Activated CD4-positive, alpha-beta memory T cell treated with anti-CD3 and anti-CD28 coated beads for 36 hours (primary cell): ENCODE measurements around the gene NDE1. TPM values are rescaled to one million over a fixed set of nuclear protein-coding genes. Genes with fewer than 3 reads are reported as not detected.
A peak's percentile ranks its signal among the peaks of the same experiment; 100 is the strongest.

Experiments
- CTCF ChIA-PET: fragments of 350-600 bp; sonication (Branson Sonifier 250); formaldehyde crosslinking; loops from one replicate; lab custom pipeline; 2021; ENCODE audit warnings: antibody characterized with exemption, inconsistent platforms; lab: Charles Lee
- POLR2A ChIA-PET: fragments of 350-600 bp; sonication (Branson Sonifier 250); formaldehyde crosslinking; loops from one replicate; lab custom pipeline; 2021; ENCODE audit warnings: antibody characterized with exemption; lab: Charles Lee
- DNase-seq: peaks from one replicate; pipeline ENCODE4 v3.0.0-alpha.2; 2020
- H3K27ac Mint-ChIP-seq: one replicate; pipeline ENCODE4 v1.8.0; 2021; ENCODE audit warnings: mixed read lengths
- H3K27me3 Mint-ChIP-seq: one replicate; pipeline ENCODE4 v1.8.0; 2021; ENCODE audit warnings: mixed read lengths
- H3K36me3 Mint-ChIP-seq: one replicate; pipeline ENCODE4 v1.8.0; 2021; ENCODE audit warnings: mixed read lengths
- H3K4me1 Mint-ChIP-seq: one replicate; pipeline ENCODE4 v1.8.0; 2021; ENCODE audit warnings: low read depth, mixed read lengths
- H3K4me3 Mint-ChIP-seq: one replicate; pipeline ENCODE4 v1.8.0; 2021; ENCODE audit warnings: mild to moderate bottlenecking, mixed read lengths
- H3K9me3 Mint-ChIP-seq: one replicate; pipeline ENCODE4 v1.8.0; 2021; ENCODE audit warnings: mixed read lengths
- intact Hi-C: fragments of 100-400 bp; cut with micrococcal nuclease; formaldehyde crosslinking; loops from one replicate; pipeline ENCODE4 v1.15.1; 2023
- total RNA-seq, 2 experiments: library from RNA; stranded (reverse); gene quantifications; one replicate each; pipeline ENCODE4 v1.2.3, GENCODE V29; 2021

NDE1 gene
- total RNA-seq, 2 experiments from 2014 or later, result 117 to 119 TPM

- Mint-ChIP-seq H3K9me3 (no peaks in the 10 kb centered on the region), H3K27ac (no peak overlapping the region), H3K4me3 (no peak overlapping the region), H3K4me1 (no peaks in the 10 kb centered on the region), H3K27me3 (no peaks in the 10 kb centered on the region), H3K36me3 (no peaks in the 10 kb centered on the region)
- intact Hi-C loops, result no loop called here
- CTCF ChIA-PET, result no interaction called here
- POLR2A ChIA-PET, result no interaction called here
- DNase-seq, result no peak
These were observed 97.9 kb downstream of the NDE1 start for GRCh38 chr16:15747937-15748336.

- ChIA-PET POLR2A (no interaction called here), CTCF (interaction anchor here (1.4 kb wide), 1 partner anchor 29 kb away, joined by 3 read pairs; no protein-coding TSS in a partner anchor)
- Mint-ChIP-seq H3K36me3 (no peaks in the 10 kb centered on the region), H3K9me3 (no peaks in the 10 kb centered on the region), H3K4me1 (no peaks in the 10 kb centered on the region), H3K4me3 (no peak overlapping the region), H3K27ac (no peak overlapping the region), H3K27me3 (no peaks in the 10 kb centered on the region)
- intact Hi-C loops, result no loop called here
- no peak for DNase-seq
These were observed 98.6 kb downstream of the NDE1 start for GRCh38 chr16:15748654-15749053.

- ChIA-PET CTCF (interaction anchor here (1.4 kb wide), 1 partner anchor 29 kb away, joined by 3 read pairs; no protein-coding TSS in a partner anchor), POLR2A (no interaction called here)
- Mint-ChIP-seq H3K4me3 (no peak overlapping the region), H3K4me1 (no peaks in the 10 kb centered on the region), H3K27ac (no peak overlapping the region), H3K9me3 (no peaks in the 10 kb centered on the region), H3K36me3 (no peaks in the 10 kb centered on the region), H3K27me3 (no peaks in the 10 kb centered on the region)
- intact Hi-C loops, result no loop called here
- no peak for DNase-seq
These were observed 99.3 kb downstream of the NDE1 start for GRCh38 chr16:15749371-15749770.

GRCh38 chr16:15749985-15750384, 99.9 kb downstream of the NDE1 start:
- DNase-seq, result no peak
- no peak overlapping the region for H3K4me3 Mint-ChIP-seq
- no peaks in the 10 kb centered on the region for H3K9me3 Mint-ChIP-seq
- H3K36me3 Mint-ChIP-seq, result no peaks in the 10 kb centered on the region
- intact Hi-C loops, result no loop called here
- ChIA-PET POLR2A (no interaction called here), CTCF (interaction anchor here (1.4 kb wide), 1 partner anchor 30 kb away, joined by 3 read pairs; no protein-coding TSS in a partner anchor)
- no peak overlapping the region for H3K27ac Mint-ChIP-seq
- H3K27me3 Mint-ChIP-seq, result no peaks in the 10 kb centered on the region
- H3K4me1 Mint-ChIP-seq, result no peaks in the 10 kb centered on the region

- intact Hi-C loops, result no loop called here
- DNase-seq, result no peak
- no peaks in the 10 kb centered on the region for H3K27me3 Mint-ChIP-seq
- H3K9me3 Mint-ChIP-seq, result no peaks in the 10 kb centered on the region
- POLR2A ChIA-PET, result no interaction called here
- H3K27ac Mint-ChIP-seq, result no peak overlapping the region
- H3K36me3 Mint-ChIP-seq, result no peaks in the 10 kb centered on the region
- CTCF ChIA-PET, result interaction anchor here (1.6 kb wide), 1 partner anchor 19 kb away, joined by 4 read pairs; no protein-coding TSS in a partner anchor
- H3K4me1 Mint-ChIP-seq, result no peaks in the 10 kb centered on the region
- H3K4me3 Mint-ChIP-seq, result no peak overlapping the region
These were observed 101.9 kb downstream of the NDE1 start for GRCh38 chr16:15751940-15752339.

- ChIA-PET CTCF (interaction anchor here (1.6 kb wide), 1 partner anchor 18 kb away, joined by 4 read pairs; no protein-coding TSS in a partner anchor), POLR2A (no interaction called here)
- intact Hi-C loops, result no loop called here
- H3K4me1 Mint-ChIP-seq, result no peaks in the 10 kb centered on the region
- H3K9me3 Mint-ChIP-seq, result no peaks in the 10 kb centered on the region
- no peak for DNase-seq
- H3K27me3 Mint-ChIP-seq, result no peaks in the 10 kb centered on the region
- no peaks in the 10 kb centered on the region for H3K36me3 Mint-ChIP-seq
- no peak overlapping the region for H3K27ac Mint-ChIP-seq
- H3K4me3 Mint-ChIP-seq, result no peak overlapping the region
These were observed 102.9 kb downstream of the NDE1 start for GRCh38 chr16:15752717-15753488.

- ChIA-PET CTCF (interaction anchor here (0.7 to 1.8 kb wide), 7 partner anchors 8 to 373 kb away, joined by 3 to 6 read pairs (median 3); no protein-coding TSS in a partner anchor), POLR2A (no interaction called here)
- Mint-ChIP-seq H3K27me3 (peaks cover 3% of the 10 kb centered on the region), H3K27ac (no peak overlapping the region), H3K9me3 (no peaks in the 10 kb centered on the region), H3K4me3 (no peak overlapping the region), H3K4me1 (no peaks in the 10 kb centered on the region), H3K36me3 (no peaks in the 10 kb centered on the region)
- intact Hi-C loops, result no loop called here
- no peak for DNase-seq
These were observed 104.9 kb downstream of the NDE1 start for GRCh38 chr16:15754821-15755534.

- no peaks in the 10 kb centered on the region for H3K4me1 Mint-ChIP-seq
- no peak overlapping the region for H3K4me3 Mint-ChIP-seq
- intact Hi-C loops, result no loop called here
- ChIA-PET CTCF (interaction anchor here (0.7 to 2.0 kb wide), 7 partner anchors 11 to 371 kb away, joined by 3 to 6 read pairs (median 4); no protein-coding TSS in a partner anchor), POLR2A (no interaction called here)
- H3K27me3 Mint-ChIP-seq, result peaks cover 8% of the 10 kb centered on the region
- DNase-seq, result no peak
- no peak overlapping the region for H3K27ac Mint-ChIP-seq
- no peaks in the 10 kb centered on the region for H3K36me3 Mint-ChIP-seq
- no peaks in the 10 kb centered on the region for H3K9me3 Mint-ChIP-seq
These were observed 107.0 kb downstream of the NDE1 start for GRCh38 chr16:15757077-15757386.

- POLR2A ChIA-PET, result no interaction called here
- peak; percentile 33 for DNase-seq
- Mint-ChIP-seq H3K27ac (no peak overlapping the region), H3K4me1 (no peaks in the 10 kb centered on the region), H3K9me3 (no peaks in the 10 kb centered on the region), H3K36me3 (no peaks in the 10 kb centered on the region), H3K4me3 (no peak overlapping the region), H3K27me3 (peaks cover 11% of the 10 kb centered on the region)
- intact Hi-C loops, result no loop called here
- CTCF ChIA-PET, result interaction anchor here (1.1 to 2.0 kb wide), 2 partner anchors 12 to 371 kb away, joined by 3 to 5 read pairs; no protein-coding TSS in a partner anchor
These were observed 107.7 kb downstream of the NDE1 start for GRCh38 chr16:15757630-15758251.

- POLR2A ChIA-PET, result no interaction called here
These were observed 109.0 kb downstream of the NDE1 start for GRCh38 chr16:15759070-15759469.

GRCh38 chr16:15760129-15760528, 110.1 kb downstream of the NDE1 start:
- no peaks in the 10 kb centered on the region for H3K9me3 Mint-ChIP-seq
- H3K4me3 Mint-ChIP-seq, result no peak overlapping the region
- H3K27me3 Mint-ChIP-seq, result peaks cover 21% of the 10 kb centered on the region
- H3K27ac Mint-ChIP-seq, result no peak overlapping the region
- no peaks in the 10 kb centered on the region for H3K4me1 Mint-ChIP-seq
- POLR2A ChIA-PET, result no interaction called here
- CTCF ChIA-PET, result interaction anchor here (1.1 kb wide), 2 partner anchors 61 to 63 kb away, joined by 3 to 4 read pairs; no protein-coding TSS in a partner anchor
- intact Hi-C loops, result no loop called here
- no peak for DNase-seq
- no peaks in the 10 kb centered on the region for H3K36me3 Mint-ChIP-seq

More at GRCh38 chr16:15759070-15759469, 109.0 kb downstream of the NDE1 start:
- Mint-ChIP-seq H3K27me3 (peaks cover 15% of the 10 kb centered on the region), H3K4me1 (no peaks in the 10 kb centered on the region), H3K36me3 (no peaks in the 10 kb centered on the region), H3K9me3 (no peaks in the 10 kb centered on the region), H3K27ac (no peak overlapping the region), H3K4me3 (no peak overlapping the region)
- no peak for DNase-seq
- intact Hi-C loops, result no loop called here
- CTCF ChIA-PET, result interaction anchor here (0.6 to 2.0 kb wide), 2 partner anchors 13 to 382 kb away, joined by 3 to 5 read pairs; no protein-coding TSS in a partner anchor

GRCh38 chr16:15764112-15764511, 114.1 kb downstream of the NDE1 start:
- ChIA-PET POLR2A (interaction anchor here (0.6 kb wide), 1 partner anchor 286 kb away, joined by 3 read pairs; no protein-coding TSS in a partner anchor), CTCF (interaction anchor here (0.9 to 2.3 kb wide), 2 partner anchors 59 to 363 kb away, joined by 4 to 11 read pairs; no protein-coding TSS in a partner anchor)
- intact Hi-C loops, result no loop called here

More at GRCh38 chr16:15764112-15764511, 114.1 kb downstream of the NDE1 start:
- no peaks in the 10 kb centered on the region for H3K4me1 Mint-ChIP-seq
- DNase-seq, result no peak
- H3K27ac Mint-ChIP-seq, result no peak overlapping the region
- H3K4me3 Mint-ChIP-seq, result no peak overlapping the region
- H3K9me3 Mint-ChIP-seq, result no peaks in the 10 kb centered on the region
- peaks cover 21% of the 10 kb centered on the region for H3K27me3 Mint-ChIP-seq
- no peaks in the 10 kb centered on the region for H3K36me3 Mint-ChIP-seq
